GM12878 (cell line): ENCODE measurements around the gene OXT. TPM values are rescaled to one million over a fixed set of nuclear protein-coding genes. Genes with fewer than 3 reads are reported as not detected.

ENCODE experiments used
- ATAC-seq: fragments of 200-7000 bp; cut with Tn5 transposase; 3 replicates; pipeline ENCODE4 v1.9.1; 2020; ENCODE audit warnings: mild to moderate bottlenecking, moderate library complexity
- BruUV-seq: library from RNA; stranded (reverse); fragments of 400-500 nt; replicated peaks from 2 replicates; lab custom pipeline; 2021; lab: Mats Ljungman, UMichigan
- CTCF ChIA-PET: fragments of 300-600 bp; sonication (Branson Sonifier 250); formaldehyde crosslinking; extraction: SDS; loops from one replicate; lab custom pipeline; 2021; ENCODE audit warnings: inconsistent platforms; lab: Yijun Ruan, JAX
- POLR2A ChIA-PET: fragments of 350-600 bp; formaldehyde crosslinking; extraction: SDS; loops from one replicate; lab custom pipeline; 2021; ENCODE audit warnings: inconsistent platforms; lab: Charles Lee
- RAD21 ChIA-PET: fragments of 300-600 bp; sonication (Branson Sonifier 250); formaldehyde crosslinking; loops from one replicate; lab custom pipeline; 2023; ENCODE audit warnings: antibody characterized with exemption; ENCODE audit not compliant: unreplicated experiment; lab: Charles Lee
- SMC1A ChIA-PET: fragments of 300-600 bp; sonication (Branson Sonifier 250); formaldehyde crosslinking; loops from one replicate; lab custom pipeline; 2023; ENCODE audit not compliant: unreplicated experiment, uncharacterized antibody; lab: Charles Lee
- DNase-seq: peaks from one replicate; pipeline ENCODE4 v3.0.0-alpha.2; 2011; ENCODE audit warnings: low read depth, low spot score
- FAIRE-seq: peaks from 3 replicates; lab custom pipeline; 2011; peaks lifted over from hg19 to GRCh38; lab: Jason Lieb, UNC
- H2AFZ ChIP-seq: 2 replicates; pipeline ENCODE4 v1.6.0; 2011; ENCODE audit warnings: low read depth, low read length, control low read depth; ENCODE audit not compliant: control insufficient read depth
- H3K27ac ChIP-seq: 2 replicates; pipeline ENCODE4 v1.5.1; 2011; ENCODE audit warnings: control low read depth; ENCODE audit not compliant: control insufficient read depth, insufficient read depth
- H3K27me3 ChIP-seq, 2 experiments: replicated peaks in 1 of 2; 2 replicates each; pipeline versions ENCODE4 v1.6.0 to v1.6.1; 2011; ENCODE audit warnings: low read length in 1 of 2; ENCODE audit not compliant: control insufficient read depth in 2 of 2, insufficient read depth in 2 of 2
- H3K36me3 ChIP-seq, 2 experiments: 2 replicates each; pipeline ENCODE4 v1.5.1; 2011; ENCODE audit warnings: low read length in 1 of 2; ENCODE audit not compliant: control insufficient read depth in 2 of 2, insufficient read depth in 2 of 2
- H3K4me1 ChIP-seq: 2 replicates; pipeline ENCODE4 v1.6.1; 2011; ENCODE audit warnings: mild to moderate bottlenecking, low read length, moderate library complexity, mixed read lengths; ENCODE audit not compliant: control insufficient read depth, insufficient read depth
- H3K4me2 ChIP-seq: 2 replicates; pipeline ENCODE4 v1.6.0; 2011; ENCODE audit warnings: control low read depth; ENCODE audit not compliant: control insufficient read depth, insufficient read depth
- H3K4me3 ChIP-seq: fragments of 200-600 bp; sonication (generic); 2 replicates; pipeline ENCODE4 v1.5.1; 2016
- H3K79me2 ChIP-seq: 2 replicates; pipeline ENCODE4 v1.6.0; 2011; ENCODE audit warnings: low read length; ENCODE audit not compliant: control insufficient read depth, insufficient read depth
- H3K9ac ChIP-seq: 2 replicates; pipeline ENCODE4 v1.8.0; 2011; ENCODE audit warnings: low read length, control low read depth, mixed read lengths; ENCODE audit not compliant: control insufficient read depth, insufficient read depth
- H3K9me3 ChIP-seq: replicated peaks from 3 replicates; pipeline ENCODE4 v1.5.1; 2011; ENCODE audit warnings: mild to moderate bottlenecking, low read length; ENCODE audit not compliant: control insufficient read depth, insufficient read depth
- H4K20me1 ChIP-seq: 2 replicates; pipeline ENCODE4 v1.6.0; 2011; ENCODE audit not compliant: control insufficient read depth, insufficient read depth
- HDGF ChIP-seq: fragments of 450-650 bp; IDR thresholded peaks from 2 replicates; pipeline ENCODE4 v1.6.1; 2016; ENCODE audit warnings: antibody characterized with exemption
- ZNF622 ChIP-seq: fragments of 450-650 bp; IDR thresholded peaks from 2 replicates; pipeline ENCODE4 v1.6.1; 2017; ENCODE audit warnings: mild to moderate bottlenecking, inconsistent platforms
- WGBS: methylation state at CpG from one replicate; pipeline ENCODE4 v1.1.6; 2016; ENCODE audit warnings: low lambda C conversion rate; ENCODE audit not compliant: insufficient replicate concordance, insufficient coverage; ENCODE audit errors: missing lambda C conversion rate; 5-methylcytosine and 5-hydroxymethylcytosine counted together
- in situ Hi-C: fragments of 300-500 bp; cut with MboI; formaldehyde crosslinking; loops from 9 replicates; pipeline ENCODE4 v1.14.3; 2018; ENCODE audit warnings: mixed read lengths
- intact Hi-C: fragments of 100-400 bp; cut with micrococcal nuclease; formaldehyde crosslinking; loops from one replicate; pipeline ENCODE4 v1.14.2; 2022; ENCODE audit not compliant: unreplicated experiment
- polyA plus RNA-seq, 11 experiments: library from polyadenylated mRNA; depleted of rRNA in 4 of 11; unstranded in 6 of 11; stranded (reverse) in 5 of 11; fragments of >200 nt; fragmentation: Nextera tagmentation in 4 of 11; fragmentation: Illumina TruSeq in 1 of 11; extraction: Ambion mirVana in 4 of 11; extraction: Trizol in 1 of 11; gene quantifications; 1 replicate in 1 of 11; 2 replicates in 10 of 11; pipeline versions ENCODE4 v1.2.1 to v1.2.3, GENCODE V29; 2011 to 2016; ENCODE audit warnings: inconsistent platforms in 2 of 11, missing spikeins in 2 of 11, low read depth in 1 of 11
- total RNA-seq, 4 experiments: library from RNA; depleted of rRNA in 3 of 4; stranded (reverse); fragments of >200 nt in 3 of 4; fragmentation: Illumina TruSeq in 1 of 4; extraction: Trizol in 1 of 4; gene quantifications; 2 replicates each; pipeline versions ENCODE4 v1.2.1 to v1.2.3, GENCODE V29; 2013 to 2021
- TF ChIP-seq, protein P1 (sequence below): IDR thresholded peaks from 2 replicates; pipeline ENCODE4 v1.6.1; 2012; ENCODE audit warnings: low read depth, low read length, improper control_type of control experiment
- TF ChIP-seq, protein P2 (sequence below): IDR thresholded peaks from 2 replicates; pipeline ENCODE4 v1.6.1; 2011; ENCODE audit warnings: borderline replicate concordance, low read depth, mild to moderate bottlenecking, moderate library complexity, mixed read lengths, low read length; ENCODE audit not compliant: insufficient read depth; ENCODE audit errors: extremely low read length

The OXT gene
- total and polyA plus RNA-seq, 10 of the 15 experiments (the other 5 are each of a cell fraction or from before 2014, with no cell fraction given) = not detected

GRCh38 chr20:3116341-3116740 lies 44.9 kb downstream of the OXT start:
- intact Hi-C loops = loop anchor here (5.0 kb wide), 1 partner anchor 201 kb away; no protein-coding TSS in a partner anchor
- Histone ChIP-seq H3K4me2 (no peak overlapping the region), H3K36me3 (peaks cover under 1 to 2% of the 10 kb centered on the region in 2 experiments), H3K27me3 (no peaks in the 10 kb centered on the region), H2AFZ (no peak overlapping the region), H3K79me2 (no peaks in the 10 kb centered on the region), H3K4me1 (no peaks in the 10 kb centered on the region), H3K4me3 (no peak overlapping the region), H3K27ac (no peak overlapping the region), H4K20me1 (no peaks in the 10 kb centered on the region)
- ChIA-PET POLR2A (no interaction called here), CTCF (interaction anchor here (0.6 to 1.9 kb wide), 2 partner anchors 39 to 63 kb away, joined by 5 to 15 read pairs; no protein-coding TSS in a partner anchor)
- 70% methylated on average over 4 of the region's 4 CpGs for WGBS
- DNase-seq (no peak), FAIRE-seq (no peak)
- TF ChIP-seq, protein P1, sequence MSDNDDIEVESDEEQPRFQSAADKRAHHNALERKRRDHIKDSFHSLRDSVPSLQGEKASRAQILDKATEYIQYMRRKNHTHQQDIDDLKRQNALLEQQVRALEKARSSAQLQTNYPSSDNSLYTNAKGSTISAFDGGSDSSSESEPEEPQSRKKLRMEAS = no peak
- no peak for TF ChIP-seq ZNF622
- TF ChIP-seq HDGF = no peak
- TF ChIP-seq, protein P2, sequence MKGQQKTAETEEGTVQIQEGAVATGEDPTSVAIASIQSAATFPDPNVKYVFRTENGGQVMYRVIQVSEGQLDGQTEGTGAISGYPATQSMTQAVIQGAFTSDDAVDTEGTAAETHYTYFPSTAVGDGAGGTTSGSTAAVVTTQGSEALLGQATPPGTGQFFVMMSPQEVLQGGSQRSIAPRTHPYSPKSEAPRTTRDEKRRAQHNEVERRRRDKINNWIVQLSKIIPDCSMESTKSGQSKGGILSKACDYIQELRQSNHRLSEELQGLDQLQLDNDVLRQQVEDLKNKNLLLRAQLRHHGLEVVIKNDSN = no peak
- TF ChIP-seq, all 136 proteins: peak for 0
- ChIA-PET SMC1A (interaction anchor here (1.8 kb wide), 1 partner anchor 63 kb away, joined by 5 read pairs; no protein-coding TSS in a partner anchor), RAD21 (no interaction called here)
- Histone ChIP-seq H3K9ac (no peak overlapping the region), H3K9me3 (no peaks in the 10 kb centered on the region)
- no peak for ATAC-seq
- in situ Hi-C loops = no loop called here
- BruUV-seq = no TSS peak
